Activated T-helper 2 cell treated with anti-CD3 and anti-CD28 coated beads, Interferon-gamma antibody, Interleukin-2, Interleukin-4, amounts not matched to agents 10 μg/mL and 5 μg/mL and 100 μg/mL, durations not matched to agents 14 hours and 24 hours and 36 hours (primary cell): ENCODE results near the gene PIGT. TPM values are rescaled to one million over a fixed set of nuclear protein-coding genes. Genes with fewer than 3 reads are reported as not detected.

Source experiments
- DNase-seq: peaks from one replicate; pipeline ENCODE4 v3.0.0; 2021; ENCODE audit warnings: low spot score
- H3K27ac Mint-ChIP-seq: one replicate; pipeline ENCODE4 v1.8.0; 2021; ENCODE audit warnings: mixed read lengths
- H3K27me3 Mint-ChIP-seq: one replicate; pipeline ENCODE4 v1.8.0; 2021; ENCODE audit warnings: low read depth, mixed read lengths
- H3K36me3 Mint-ChIP-seq: one replicate; pipeline ENCODE4 v1.8.0; 2021; ENCODE audit warnings: low read depth, mixed read lengths
- H3K4me1 Mint-ChIP-seq: one replicate; pipeline ENCODE4 v1.8.0; 2021; ENCODE audit warnings: low read depth, mixed read lengths
- H3K4me3 Mint-ChIP-seq: one replicate; pipeline ENCODE4 v1.8.0; 2021; ENCODE audit warnings: low read depth, mild to moderate bottlenecking, moderate library complexity, mixed read lengths
- H3K9me3 Mint-ChIP-seq: one replicate; pipeline ENCODE4 v1.8.0; 2021; ENCODE audit warnings: mixed read lengths
- intact Hi-C: fragments of 100-400 bp; cut with micrococcal nuclease; formaldehyde crosslinking; loops from one replicate; pipeline ENCODE4 v1.15.1; 2023
- total RNA-seq: library from RNA; stranded (reverse); gene quantifications from 2 replicates; pipeline ENCODE4 v1.2.3, GENCODE V29; 2022

The PIGT gene
- total RNA-seq, result 72.5 and 72.7 TPM in 2 replicates

GRCh38 chr20:45415822-45416637 is at the start of gene PIGT:
Gene PIGT (plus strand): TSS chr20:45416141. CDS start chr20:45416157, 16 bp downstream.
- Mint-ChIP-seq H3K4me1 (peaks cover 31% of the 10 kb centered on the region), H3K9me3 (no peaks in the 10 kb centered on the region), H3K27me3 (no peaks in the 10 kb centered on the region), H3K27ac (peak within 1 kb of the TSS; percentile 91), H3K4me3 (peak within 1 kb of the TSS; percentile 92), H3K36me3 (peaks cover 28% of the 10 kb centered on the region)
- intact Hi-C loops, result loop anchor here (2.0 kb wide), 2 partner anchors 43 to 53 kb away; partner anchors contain the start of gene SYS1
- peak; percentile 86 for DNase-seq

GRCh38 chr20:45366192-45366591 is 49.7 kb upstream of the PIGT start:
- Mint-ChIP-seq H3K9me3 (no peaks in the 10 kb centered on the region), H3K4me3 (no peak overlapping the region), H3K27me3 (no peaks in the 10 kb centered on the region), H3K36me3 (peaks cover 34% of the 10 kb centered on the region), H3K27ac (no peak overlapping the region), H3K4me1 (peaks cover 25% of the 10 kb centered on the region)
- DNase-seq, result no peak
- intact Hi-C loops, result no loop called here

- H3K9me3 Mint-ChIP-seq, result no peaks in the 10 kb centered on the region
- DNase-seq, result no peak
- no peak overlapping the region for H3K27ac Mint-ChIP-seq
- intact Hi-C loops, result no loop called here
- peaks cover 34% of the 10 kb centered on the region for H3K36me3 Mint-ChIP-seq
- no peak overlapping the region for H3K4me3 Mint-ChIP-seq
- H3K4me1 Mint-ChIP-seq, result peaks cover 25% of the 10 kb centered on the region
- no peaks in the 10 kb centered on the region for H3K27me3 Mint-ChIP-seq
These were observed 49.3 kb upstream of the PIGT start for GRCh38 chr20:45366631-45367030.

GRCh38 chr20:45367126-45367525 is 48.8 kb upstream of the PIGT start:
- H3K27me3 Mint-ChIP-seq, result no peaks in the 10 kb centered on the region
- no peak for DNase-seq
- H3K4me3 Mint-ChIP-seq, result no peak overlapping the region
- H3K27ac Mint-ChIP-seq, result no peak overlapping the region
- peaks cover 22% of the 10 kb centered on the region for H3K4me1 Mint-ChIP-seq
- no peaks in the 10 kb centered on the region for H3K9me3 Mint-ChIP-seq
- peaks cover 34% of the 10 kb centered on the region for H3K36me3 Mint-ChIP-seq
- intact Hi-C loops, result no loop called here

- no peak overlapping the region for H3K4me3 Mint-ChIP-seq
- no peak for DNase-seq
These were observed 47.5 kb upstream of the PIGT start for GRCh38 chr20:45368221-45368980.

GRCh38 chr20:45370571-45371160 is 45.3 kb upstream of the PIGT start:
- peaks cover 27% of the 10 kb centered on the region for H3K4me1 Mint-ChIP-seq
- intact Hi-C loops, result no loop called here
- H3K9me3 Mint-ChIP-seq, result no peaks in the 10 kb centered on the region
- no peaks in the 10 kb centered on the region for H3K27me3 Mint-ChIP-seq
- H3K27ac Mint-ChIP-seq, result no peak overlapping the region
- no peak overlapping the region for H3K4me3 Mint-ChIP-seq
- DNase-seq, result no peak
- peaks cover 31% of the 10 kb centered on the region for H3K36me3 Mint-ChIP-seq

More at GRCh38 chr20:45368221-45368980, 47.5 kb upstream of the PIGT start:
- Mint-ChIP-seq H3K9me3 (no peaks in the 10 kb centered on the region), H3K4me1 (peaks cover 26% of the 10 kb centered on the region), H3K27me3 (no peaks in the 10 kb centered on the region), H3K27ac (peak overlapping the region; percentile 2), H3K36me3 (peaks cover 34% of the 10 kb centered on the region)
- intact Hi-C loops, result no loop called here

GRCh38 chr20:45372241-45372640 is 43.7 kb upstream of the PIGT start:
- Mint-ChIP-seq H3K27me3 (no peaks in the 10 kb centered on the region), H3K4me1 (peaks cover 27% of the 10 kb centered on the region), H3K4me3 (peak overlapping the region; percentile 57), H3K27ac (no peak overlapping the region), H3K36me3 (peaks cover 19% of the 10 kb centered on the region), H3K9me3 (no peaks in the 10 kb centered on the region)
- DNase-seq, result no peak
- intact Hi-C loops, result loop anchor here (2.0 kb wide), 1 partner anchor 45 kb away; the partner anchor contains the start of gene PIGT

GRCh38 chr20:45372646-45373352 is 43.1 kb upstream of the PIGT start:
- Mint-ChIP-seq H3K4me1 (peaks cover 26% of the 10 kb centered on the region), H3K9me3 (no peaks in the 10 kb centered on the region), H3K27ac (no peak overlapping the region), H3K4me3 (peak overlapping the region; percentile 64), H3K36me3 (peaks cover 15% of the 10 kb centered on the region), H3K27me3 (no peaks in the 10 kb centered on the region)
- intact Hi-C loops, result loop anchor here (2.0 kb wide), 1 partner anchor 44 kb away; the partner anchor contains the start of gene PIGT
- DNase-seq, result no peak

- no peaks in the 10 kb centered on the region for H3K27me3 Mint-ChIP-seq
- H3K4me3 Mint-ChIP-seq, result peak overlapping the region; percentile 64
- intact Hi-C loops, result loop anchor here (1.0 to 2.0 kb wide), 2 partner anchors 43 to 64 kb away; partner anchors contain the start of gene PIGT
- H3K27ac Mint-ChIP-seq, result peak overlapping the region; percentile 67
- peaks cover 19% of the 10 kb centered on the region for H3K4me1 Mint-ChIP-seq
- DNase-seq, result peak; percentile 76
- H3K36me3 Mint-ChIP-seq, result peaks cover 8% of the 10 kb centered on the region
- no peaks in the 10 kb centered on the region for H3K9me3 Mint-ChIP-seq
These were observed 42.4 kb upstream of the PIGT start for GRCh38 chr20:45373353-45374100.

- Mint-ChIP-seq H3K36me3 (peaks cover 3% of the 10 kb centered on the region), H3K4me3 (peak overlapping the region; percentile 64), H3K4me1 (peaks cover 16% of the 10 kb centered on the region), H3K27me3 (no peaks in the 10 kb centered on the region), H3K9me3 (no peaks in the 10 kb centered on the region), H3K27ac (peak overlapping the region; percentile 67)
- intact Hi-C loops, result loop anchor here (1.0 kb wide), 1 partner anchor 63 kb away; no protein-coding TSS in a partner anchor
- no peak for DNase-seq
These were observed 41.9 kb upstream of the PIGT start for GRCh38 chr20:45374101-45374467.

GRCh38 chr20:45374966-45375365 is 41.0 kb upstream of the PIGT start:
- intact Hi-C loops, result loop anchor here (1.0 kb wide), 1 partner anchor 62 kb away; no protein-coding TSS in a partner anchor
- DNase-seq, result no peak
- H3K27me3 Mint-ChIP-seq, result no peaks in the 10 kb centered on the region
- no peaks in the 10 kb centered on the region for H3K9me3 Mint-ChIP-seq
- H3K4me1 Mint-ChIP-seq, result peaks cover 16% of the 10 kb centered on the region
- no peak overlapping the region for H3K27ac Mint-ChIP-seq
- no peaks in the 10 kb centered on the region for H3K36me3 Mint-ChIP-seq
- no peak overlapping the region for H3K4me3 Mint-ChIP-seq
